Measurements from ENCODE around the gene DAAM2. TPM values are rescaled to one million over a fixed set of nuclear protein-coding genes. Genes with fewer than 3 reads are reported as not detected.

The DAAM2 gene
- total and polyA plus RNA-seq, 2 of the 8 experiments (the other 6 are each of a cell fraction or from before 2014, with no cell fraction given): 1.5 to 2.9 TPM

DNA sequence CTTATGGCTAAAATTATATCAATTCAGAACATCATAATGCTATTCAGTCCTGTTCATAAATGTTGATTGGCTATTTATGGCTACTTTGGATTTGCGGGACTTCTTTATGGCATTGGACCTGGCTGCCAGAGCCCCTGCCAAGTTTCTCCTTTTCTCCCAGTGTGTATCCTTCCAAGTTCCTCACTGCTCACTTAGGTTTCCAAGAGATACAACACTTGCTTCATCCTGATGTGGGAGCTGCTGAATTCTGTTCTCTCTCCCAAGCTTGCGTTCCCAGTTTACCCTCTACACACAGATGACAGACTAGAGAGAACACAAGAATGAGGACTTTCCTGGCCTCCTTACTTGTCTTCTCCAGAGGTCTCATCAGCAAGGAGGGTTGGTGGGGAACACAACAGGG, 18.4 kb upstream of the DAAM2 start:
- WGBS, 2 experiments (ENCODE audit: extremely low coverage in 1 of 2, insufficient coverage in 1 of 2, insufficient read length in 1 of 2, insufficient replicate concordance in 2 of 2, low coverage in 1 of 2, low lambda C conversion rate in 2 of 2, missing lambda C conversion rate in 1 of 2): 87% methylated on average over 2 of the region's 2 CpGs; no CpG with 5 or more reads in 1 of the 2 experiments

More for the DNA sequence above, 18.4 kb upstream of the DAAM2 start:
- no peak for TF ChIP-seq ASH2L (IDR thresholded peaks at IDR 0.05; ENCODE audit: low read length)
- TF ChIP-seq POU5F1 (IDR thresholded peaks at IDR 0.05; ENCODE audit: low read depth, low read length): no peak
- no peak for TF ChIP-seq CREB1 (IDR thresholded peaks at IDR 0.05)
- no peak for TF ChIP-seq EZH2 (IDR thresholded peaks at IDR 0.05; ENCODE audit: low read depth, low read length, severe bottlenecking)
- no peak for TF ChIP-seq CBX5 (IDR thresholded peaks at IDR 0.05; ENCODE audit: low read depth, low read length)
- no peak for TF ChIP-seq POLR2A (IDR thresholded peaks at IDR 0.05; ENCODE audit: control extremely low read depth in 1 of 2, low read depth in 2 of 2, low read length in 2 of 2)
- TF ChIP-seq CHD2 (IDR thresholded peaks at IDR 0.05; ENCODE audit: low read length): no peak
- no peak for TF ChIP-seq RBBP5 (IDR thresholded peaks at IDR 0.05; ENCODE audit: borderline replicate concordance, low read depth, low read length)
- H3K14ac ChIP-seq (ENCODE audit: insufficient read length): no peak overlapping the region
- no peak overlapping the region for H3K56ac ChIP-seq (replicated peaks; ENCODE audit: insufficient read length, low read depth, low read length)
- H3K9me3 ChIP-seq (ENCODE audit: insufficient read depth in 2 of 2, low read depth in 1 of 2, low read length in 1 of 2): no peaks in the 10 kb centered on the region
- no peaks in the 10 kb centered on the region for H3K79me2 ChIP-seq (ENCODE audit: control insufficient read depth in 1 of 2, insufficient read depth in 2 of 2, low read length in 2 of 2)
- no peak overlapping the region for H3K4ac ChIP-seq (replicated peaks; ENCODE audit: insufficient read length, low read depth, low read length)
- FAIRE-seq (no peak), DNase-seq (ENCODE audit: low read depth in 1 of 2, low spot score in 2 of 2) (no peak)
- no peak overlapping the region for H2BK15ac ChIP-seq (ENCODE audit: low read length)
- H4K91ac ChIP-seq (replicated peaks; ENCODE audit: insufficient read length, low read length): no peak overlapping the region
- H2BK12ac ChIP-seq (ENCODE audit: low read depth, low read length): no peak overlapping the region
- no peaks in the 10 kb centered on the region for H4K20me1 ChIP-seq (replicated peaks in 1 of 2; ENCODE audit: control insufficient read depth in 1 of 2, insufficient read depth in 2 of 2, low read length in 2 of 2)
- no peak overlapping the region for H3K4me2 ChIP-seq (ENCODE audit: insufficient read depth in 1 of 2, low read depth in 2 of 2, low read length in 2 of 2)
- no peak overlapping the region for H4K5ac ChIP-seq (ENCODE audit: insufficient read length, low read depth, low read length)
- no peak overlapping the region for H3K9ac ChIP-seq (replicated peaks in 1 of 4; ENCODE audit: extremely low read depth in 1 of 4, low read depth in 3 of 4, low read length in 3 of 4)
- H2AFZ ChIP-seq (ENCODE audit: low read length): no peak overlapping the region
- H3K4me1 ChIP-seq (replicated peaks in 1 of 4; ENCODE audit: control insufficient read depth in 3 of 4, insufficient read depth in 4 of 4, low read length in 3 of 4): peaks cover 0 to 7% (median 3%) of the 10 kb centered on the region in 4 experiments; a peak in 3 of 7 replicates
- H2AK5ac ChIP-seq (ENCODE audit: low read depth, low read length): no peak overlapping the region
- no peak overlapping the region for H2BK20ac ChIP-seq (ENCODE audit: low read length)
- ChIA-PET POLR2A (ENCODE audit: partially characterized antibody) (no interaction called here), CTCF (ENCODE audit: partially characterized antibody) (no interaction called here)
- no peak overlapping the region for H2BK120ac ChIP-seq (replicated peaks; ENCODE audit: low read depth, low read length)
- H4K8ac ChIP-seq (ENCODE audit: extremely low read depth, insufficient read depth, low read length): no peak overlapping the region
- H3K18ac ChIP-seq (ENCODE audit: extremely low read depth, low read length): no peak overlapping the region
- no peak overlapping the region for H3K27ac ChIP-seq (ENCODE audit: low read depth, low read length)
- H3K27me3 ChIP-seq (replicated peaks in 1 of 4; ENCODE audit: control insufficient read depth in 3 of 4, extremely low read depth in 1 of 4, insufficient read depth in 3 of 4, low read length in 3 of 4): no peaks in the 10 kb centered on the region; a peak in 1 of 7 replicates
- no peak overlapping the region for H3K23ac ChIP-seq (ENCODE audit: insufficient read length)
- no peaks in the 10 kb centered on the region for H3K36me3 ChIP-seq (ENCODE audit: control insufficient read depth in 2 of 4, insufficient read depth in 4 of 4, low read length in 3 of 4)
- H3K79me1 ChIP-seq (ENCODE audit: low read depth, low read length): no peaks in the 10 kb centered on the region
- no peak overlapping the region for H3K4me3 ChIP-seq (ENCODE audit: extremely low read depth in 1 of 4, insufficient read depth in 2 of 4, low read depth in 3 of 4, low read length in 4 of 4)
- no peaks in the 10 kb centered on the region for H3K23me2 ChIP-seq (ENCODE audit: low read depth, low read length)
- H2BK5ac ChIP-seq (ENCODE audit: low read depth, low read length): no peak overlapping the region
